DMS53 treated with DMSO at 0.1 percent for 48 hours (cell line): ENCODE results near the gene PRSS21.

Source experiments
- DNase-seq: peaks from one replicate; lab custom pipeline; 2025; ENCODE audit not compliant: unreplicated experiment; lab: John Stamatoyannopoulos, UW

The PRSS21 gene

GRCh38 chr16:2803545-2804195 is 13.4 kb upstream of the PRSS21 start:
- DNase-seq, result no peak

- no peak for DNase-seq
Measured at GRCh38 chr16:2804728-2805127, 12.3 kb upstream of the PRSS21 start.

- no peak for DNase-seq
Measured at GRCh38 chr16:2806286-2806685, 10.8 kb upstream of the PRSS21 start.

DNA sequence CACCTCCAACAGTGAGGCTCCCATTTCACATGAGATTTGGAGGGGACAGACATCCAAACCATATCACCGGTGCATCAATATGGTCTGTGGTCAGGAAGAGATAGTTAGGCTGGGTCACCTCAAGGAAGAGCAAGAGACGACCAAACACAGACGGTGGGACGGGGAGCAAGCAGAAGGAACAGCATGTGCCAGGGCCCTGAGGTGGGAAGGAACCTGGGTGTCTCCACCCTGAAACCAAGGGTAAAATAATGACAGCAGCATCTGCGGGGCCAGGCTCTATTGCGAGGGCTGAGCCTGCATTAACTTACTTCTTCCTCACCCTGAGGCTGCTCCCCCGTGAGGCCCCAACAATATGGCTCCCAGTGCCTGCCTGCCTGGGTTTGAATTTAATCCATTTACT is 8.9 kb upstream of the PRSS21 start:
- no peak for DNase-seq

DNA sequence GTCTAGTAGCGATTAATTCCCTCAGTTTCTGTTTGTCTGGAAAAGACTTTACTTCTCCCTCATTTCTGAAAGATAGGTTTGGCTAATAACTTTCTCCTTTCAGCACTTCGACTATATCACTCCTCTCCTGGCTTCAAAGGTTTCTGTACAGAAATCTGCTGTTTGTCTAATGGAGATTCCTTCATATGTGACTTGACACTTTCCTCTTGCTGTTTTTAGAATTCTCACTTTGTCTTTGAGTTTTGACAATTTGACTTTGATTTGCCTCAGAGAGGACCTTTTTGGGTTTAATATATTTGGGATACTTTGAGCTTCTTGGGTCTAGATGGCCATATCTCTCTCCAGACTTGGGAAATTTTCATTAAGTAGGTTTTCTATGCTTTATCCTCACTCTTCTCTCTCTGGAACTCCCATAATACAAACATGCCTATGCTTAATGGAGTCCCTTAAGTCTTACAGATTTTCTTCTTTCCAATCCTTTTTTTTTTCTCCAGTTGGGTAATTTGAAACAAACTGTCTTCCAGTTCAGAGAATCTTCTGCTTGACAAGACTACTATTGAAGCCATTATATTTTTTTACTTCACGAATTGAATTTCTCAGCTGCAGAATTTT is 7.8 kb upstream of the PRSS21 start:
- DNase-seq, result no peak

- DNase-seq, result no peak
Measured at GRCh38 chr16:2810651-2811050, 6.4 kb upstream of the PRSS21 start.

GRCh38 chr16:2811703-2812471 is 5.2 kb upstream of the PRSS21 start:
- DNase-seq, result no peak

GRCh38 chr16:2813771-2814221 is 3.2 kb upstream of the PRSS21 start:
- DNase-seq, result no peak

- no peak for DNase-seq
Measured at GRCh38 chr16:2814551-2815298, 2.3 kb upstream of the PRSS21 start.

GRCh38 chr16:2815299-2815771 is 1.7 kb upstream of the PRSS21 start:
- DNase-seq, result no peak

DNA sequence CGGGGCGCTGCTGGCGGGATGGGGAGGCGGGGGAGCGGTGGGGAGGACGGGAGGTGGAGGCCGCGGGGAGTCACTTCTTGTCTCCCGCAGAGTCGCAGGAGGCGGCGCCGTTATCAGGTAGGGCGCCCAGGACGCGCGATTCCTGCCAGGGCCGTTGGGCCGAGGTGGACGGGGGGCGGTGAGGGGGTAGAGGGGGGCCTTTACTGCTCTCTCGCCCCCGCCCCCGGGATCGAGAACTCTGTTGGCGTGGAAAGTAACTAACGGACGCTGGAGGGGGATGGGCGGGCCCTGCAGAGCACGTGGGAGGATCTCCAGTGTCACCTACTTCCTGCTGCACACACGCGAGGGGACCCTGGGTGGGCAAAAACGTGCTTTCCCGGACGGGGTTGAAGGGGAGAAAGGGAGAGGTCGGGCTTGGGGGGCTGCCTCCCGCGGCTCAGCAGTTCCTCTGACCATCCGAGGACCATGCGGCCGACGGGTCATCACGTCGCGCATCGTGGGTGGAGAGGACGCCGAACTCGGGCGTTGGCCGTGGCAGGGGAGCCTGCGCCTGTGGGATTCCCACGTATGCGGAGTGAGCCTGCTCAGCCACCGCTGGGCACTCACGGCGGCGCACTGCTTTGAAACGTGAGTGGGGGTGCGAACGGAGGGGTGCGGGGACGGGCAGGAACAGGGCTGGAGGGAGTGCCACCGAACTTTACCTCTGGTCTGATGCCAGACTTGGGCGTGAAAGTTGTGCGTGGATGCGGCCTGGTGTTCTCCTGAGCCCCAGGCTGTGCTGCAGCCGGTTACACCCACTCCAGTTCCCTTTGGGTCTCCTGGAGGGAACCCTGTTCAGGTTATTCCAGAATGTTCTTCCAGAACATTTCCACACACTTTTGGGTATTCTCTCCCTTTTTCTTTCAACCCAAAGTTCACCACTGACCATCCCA is 569 bp downstream of the PRSS21 start:
- no peak for DNase-seq

DNA sequence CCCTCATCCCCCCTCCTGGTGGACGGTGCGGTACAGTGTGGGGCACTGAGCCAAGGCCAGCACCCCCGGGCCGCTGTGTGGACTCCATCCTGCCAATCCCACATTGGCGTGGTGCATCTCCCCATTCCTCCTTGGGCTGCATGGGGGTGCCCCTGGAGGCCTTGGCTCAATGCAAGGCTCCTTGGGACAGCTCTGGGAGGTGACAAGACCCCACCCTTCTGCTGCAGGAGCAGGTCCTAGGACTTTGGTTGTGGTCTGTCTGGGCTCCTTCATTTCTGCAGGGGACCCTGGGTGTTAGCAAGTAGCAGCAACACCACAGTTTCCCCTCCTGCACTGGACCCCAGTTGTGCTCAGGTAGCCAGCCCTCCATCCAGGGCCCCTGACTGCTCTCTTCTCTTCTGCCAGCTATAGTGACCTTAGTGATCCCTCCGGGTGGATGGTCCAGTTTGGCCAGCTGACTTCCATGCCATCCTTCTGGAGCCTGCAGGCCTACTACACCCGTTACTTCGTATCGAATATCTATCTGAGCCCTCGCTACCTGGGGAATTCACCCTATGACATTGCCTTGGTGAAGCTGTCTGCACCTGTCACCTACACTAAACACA is 1.3 kb downstream of the PRSS21 start:
- no peak for DNase-seq

DNA sequence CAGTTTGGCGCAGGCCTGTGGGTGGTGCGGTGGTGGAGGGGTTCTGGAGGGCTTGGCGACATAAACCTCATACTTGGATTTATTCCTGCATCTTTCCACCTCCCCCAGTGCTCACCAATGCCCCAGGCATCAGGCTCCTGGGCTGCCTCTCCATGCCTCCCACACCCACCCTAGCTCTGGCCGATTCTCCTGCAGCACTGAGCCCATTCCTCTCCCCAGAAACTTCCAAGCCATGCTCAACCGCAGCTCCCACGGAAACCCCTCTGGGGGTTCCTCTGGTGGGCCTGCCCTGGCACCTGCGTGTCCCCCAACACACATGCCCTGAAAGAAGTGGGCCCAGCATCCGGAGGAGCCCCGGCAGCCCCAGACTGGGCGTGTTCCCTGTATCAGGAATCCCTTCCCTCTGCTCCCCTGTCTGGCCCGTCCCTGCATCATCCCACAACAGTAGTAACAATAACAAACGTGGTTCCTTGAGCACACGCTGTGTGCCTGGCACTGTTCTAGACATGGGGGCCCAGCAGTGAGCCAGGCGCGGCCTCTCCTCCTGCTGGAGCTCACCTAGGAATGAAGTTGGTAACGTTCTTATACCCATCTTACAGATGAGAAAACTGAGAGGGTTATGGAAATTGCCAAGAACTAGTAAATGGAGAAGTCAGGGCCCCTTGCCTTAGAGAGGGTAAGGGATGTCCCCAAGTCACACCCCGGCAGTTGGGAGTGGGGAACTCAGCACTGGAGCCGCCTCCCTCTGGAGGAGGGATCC is 2.3 kb downstream of the PRSS21 start:
- no peak for DNase-seq

GRCh38 chr16:2819939-2820835 is 3.1 kb downstream of the PRSS21 start:
- no peak for DNase-seq

DNA sequence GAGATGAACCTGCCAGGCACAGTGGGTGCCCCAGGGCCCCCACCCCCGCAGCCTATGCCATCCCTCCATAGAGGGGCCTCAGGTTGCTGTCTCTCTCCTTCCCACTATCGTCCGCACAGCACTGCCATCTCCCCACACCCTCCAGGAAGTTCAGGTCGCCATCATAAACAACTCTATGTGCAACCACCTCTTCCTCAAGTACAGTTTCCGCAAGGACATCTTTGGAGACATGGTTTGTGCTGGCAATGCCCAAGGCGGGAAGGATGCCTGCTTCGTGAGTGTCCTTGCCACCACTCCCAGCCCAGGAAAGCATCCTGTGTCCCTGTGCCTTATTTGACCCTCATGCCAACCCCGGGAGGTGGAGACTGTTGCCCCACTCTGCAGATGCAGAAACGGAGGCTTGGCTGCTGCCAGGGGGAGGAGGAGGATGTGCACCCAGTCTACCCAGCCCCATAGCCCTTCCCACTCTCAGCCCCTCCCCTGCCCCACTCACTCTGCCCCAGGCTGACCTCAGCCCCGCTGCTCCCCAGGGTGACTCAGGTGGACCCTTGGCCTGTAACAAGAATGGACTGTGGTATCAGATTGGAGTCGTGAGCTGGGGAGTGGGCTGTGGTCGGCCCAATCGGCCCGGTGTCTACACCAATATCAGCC is 3.9 kb downstream of the PRSS21 start:
- no peak for DNase-seq

- DNase-seq, result no peak
Measured at GRCh38 chr16:2821487-2822157, 4.6 kb downstream of the PRSS21 start.

DNA sequence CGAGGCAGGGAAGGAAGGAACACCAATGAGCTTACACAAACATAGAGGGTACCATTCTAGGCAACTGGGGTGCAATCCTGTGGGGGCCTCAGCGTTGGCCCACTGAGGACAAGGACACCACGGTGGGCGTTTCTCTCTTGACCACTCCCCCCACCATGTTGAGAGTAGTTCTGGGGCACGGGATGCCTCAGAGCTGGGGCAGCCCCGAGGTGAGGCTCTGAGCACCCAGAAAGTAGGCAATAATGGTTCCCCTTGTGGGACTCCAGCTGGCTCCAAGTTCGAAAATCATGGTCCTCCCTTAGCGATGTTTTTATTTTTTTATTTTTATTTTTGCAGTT is 5.1 kb downstream of the PRSS21 start:
- no peak for DNase-seq
